GM19328 (cell line): ENCODE measurements around the gene UBTD2.
"Not testable (repeated sequence)": the region's sequence is repeated elsewhere in the genome, so short reads cannot be mapped to it uniquely, and the experiment has no call there.

Experiments used
- ATAC-seq: cut with Tn5 transposase; IDR thresholded peaks from one replicate; pipeline ENCODE4 v1.9.1; 2021; ENCODE audit warnings: mild to moderate bottlenecking, moderate library complexity; ENCODE audit not compliant: unreplicated experiment

Gene UBTD2

DNA sequence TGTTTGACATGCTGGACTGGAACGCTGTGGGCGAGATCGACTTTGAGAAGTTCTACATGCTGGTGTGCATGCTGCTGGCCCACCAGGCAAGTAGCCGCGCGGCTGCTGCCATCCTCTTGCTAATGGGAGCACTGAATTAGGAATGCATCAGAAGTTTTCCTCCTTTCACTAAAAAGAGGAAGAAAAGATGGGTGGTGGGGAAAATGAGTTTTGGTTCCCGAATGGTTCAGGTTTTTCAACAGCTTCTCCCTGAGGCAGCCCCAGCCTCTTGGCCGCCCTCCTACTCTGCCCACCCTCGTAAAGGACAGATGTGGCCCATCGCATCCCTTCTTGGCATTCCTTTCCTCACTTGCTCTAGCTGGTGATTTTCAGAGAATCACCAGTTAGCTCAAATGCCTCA is 84.1 kb downstream of the UBTD2 start:
- ATAC-seq = no peak

DNA sequence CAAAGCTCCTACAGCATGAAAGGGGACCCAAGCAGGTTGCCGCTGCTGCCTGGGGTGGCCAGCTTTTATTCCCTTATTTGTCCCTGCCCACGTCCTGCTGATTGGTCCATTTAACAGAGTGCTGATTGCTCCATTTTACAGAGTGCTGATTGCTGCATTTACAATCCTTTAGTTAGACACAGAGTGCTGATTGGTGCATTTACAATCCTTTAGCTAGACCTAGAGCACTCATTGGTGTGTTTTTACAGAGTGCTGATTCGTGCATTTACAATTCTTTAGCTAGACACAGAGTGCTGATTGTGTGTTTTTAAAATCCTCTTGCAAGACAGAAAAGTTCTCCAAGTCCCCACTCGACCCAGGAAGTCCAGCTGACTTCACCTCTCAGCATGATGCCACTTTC is 85.8 kb downstream of the UBTD2 start:
- ATAC-seq = not testable (repeated sequence)

DNA sequence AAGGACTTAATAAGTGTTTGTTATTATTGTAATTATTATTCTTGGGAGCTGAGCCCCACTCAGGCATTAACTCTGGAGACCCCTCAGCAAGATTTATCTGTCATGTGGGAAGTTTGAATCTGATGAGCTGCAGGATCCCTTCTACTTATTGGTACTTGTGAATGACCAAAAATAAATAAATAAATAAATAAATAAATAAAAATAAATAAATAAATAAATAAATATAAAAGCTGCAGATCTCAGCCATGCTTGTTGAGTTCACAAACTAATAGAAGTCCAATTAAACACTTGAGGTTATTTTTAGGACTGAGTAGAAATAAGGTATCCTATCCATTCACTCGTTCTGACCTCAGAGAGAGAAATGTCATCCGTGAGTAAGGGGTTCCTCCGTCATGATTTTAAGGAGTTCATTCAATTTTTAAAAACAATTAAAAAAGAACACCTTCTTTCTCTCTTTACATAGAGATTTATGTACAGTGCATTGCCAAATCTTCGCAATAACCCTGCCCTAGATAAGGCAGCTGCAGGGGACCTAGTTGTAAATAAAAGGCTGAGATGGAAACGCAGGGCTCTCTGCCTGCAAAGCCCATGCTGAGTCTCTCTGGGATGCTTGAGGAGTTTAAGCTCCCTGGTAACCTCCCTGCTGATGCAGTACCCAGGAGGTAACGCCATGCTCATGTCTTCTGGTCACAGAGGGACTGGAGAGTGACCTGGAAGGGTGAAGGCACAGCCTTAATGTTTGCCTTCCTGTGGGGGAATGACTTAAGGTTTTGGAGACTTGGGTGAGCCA is 88.4 kb downstream of the UBTD2 start:
- no peak for ATAC-seq

DNA sequence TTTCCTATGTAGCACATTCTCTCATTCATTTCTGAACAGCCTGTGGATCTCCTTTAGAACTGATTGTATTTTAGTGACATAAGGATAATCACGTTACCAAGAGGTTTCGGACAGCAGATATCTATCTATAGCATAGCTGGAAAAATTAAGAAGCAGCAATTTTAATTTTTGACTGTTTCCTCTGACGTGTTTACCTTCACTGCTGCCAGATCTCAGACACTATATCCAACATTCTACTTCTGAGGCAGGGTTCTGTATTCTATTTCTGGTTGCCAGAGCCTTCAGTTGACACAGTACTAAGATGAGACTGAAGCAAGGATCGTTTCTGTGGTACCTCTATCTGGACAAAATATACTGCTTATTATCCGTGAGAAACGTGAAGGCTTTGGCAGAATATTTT is 89.7 kb downstream of the UBTD2 start, which contains the start of gene EFCAB9:
TSS of gene EFCAB9 (plus strand) at position 301 of the 400 bp plus-strand sequence. CDS start at position 302, 1 bp downstream.
- no peak for ATAC-seq

DNA sequence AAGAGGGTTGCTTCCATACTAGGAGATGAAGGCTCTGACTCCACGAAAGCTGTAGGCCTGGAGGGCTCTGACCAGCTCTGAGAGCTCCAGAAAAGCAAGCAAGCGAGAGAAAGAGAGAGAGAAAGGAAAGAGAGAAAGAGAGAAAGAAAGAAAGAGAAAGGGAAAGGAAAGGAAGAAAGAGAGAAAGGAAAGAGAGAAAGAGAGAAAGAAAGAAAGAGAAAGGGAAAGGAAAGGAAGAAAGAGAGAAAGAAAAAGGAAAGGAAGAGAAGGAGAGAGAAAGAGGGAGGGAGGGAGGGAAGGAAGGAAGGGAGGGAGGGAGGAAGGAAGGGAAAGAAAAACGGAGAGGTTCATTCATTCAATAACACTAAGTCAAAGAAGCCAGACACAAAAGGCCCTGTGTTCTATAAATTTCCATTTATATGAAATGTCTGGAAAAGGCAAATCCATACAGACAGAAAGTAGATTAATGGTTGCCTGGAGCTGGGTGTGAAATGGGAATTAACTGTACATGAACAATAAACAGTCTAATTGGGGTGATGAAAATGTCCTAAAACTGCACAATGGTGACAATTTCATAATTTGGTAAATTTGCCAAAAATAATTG is 93.8 kb downstream of the UBTD2 start:
- no peak for ATAC-seq

DNA sequence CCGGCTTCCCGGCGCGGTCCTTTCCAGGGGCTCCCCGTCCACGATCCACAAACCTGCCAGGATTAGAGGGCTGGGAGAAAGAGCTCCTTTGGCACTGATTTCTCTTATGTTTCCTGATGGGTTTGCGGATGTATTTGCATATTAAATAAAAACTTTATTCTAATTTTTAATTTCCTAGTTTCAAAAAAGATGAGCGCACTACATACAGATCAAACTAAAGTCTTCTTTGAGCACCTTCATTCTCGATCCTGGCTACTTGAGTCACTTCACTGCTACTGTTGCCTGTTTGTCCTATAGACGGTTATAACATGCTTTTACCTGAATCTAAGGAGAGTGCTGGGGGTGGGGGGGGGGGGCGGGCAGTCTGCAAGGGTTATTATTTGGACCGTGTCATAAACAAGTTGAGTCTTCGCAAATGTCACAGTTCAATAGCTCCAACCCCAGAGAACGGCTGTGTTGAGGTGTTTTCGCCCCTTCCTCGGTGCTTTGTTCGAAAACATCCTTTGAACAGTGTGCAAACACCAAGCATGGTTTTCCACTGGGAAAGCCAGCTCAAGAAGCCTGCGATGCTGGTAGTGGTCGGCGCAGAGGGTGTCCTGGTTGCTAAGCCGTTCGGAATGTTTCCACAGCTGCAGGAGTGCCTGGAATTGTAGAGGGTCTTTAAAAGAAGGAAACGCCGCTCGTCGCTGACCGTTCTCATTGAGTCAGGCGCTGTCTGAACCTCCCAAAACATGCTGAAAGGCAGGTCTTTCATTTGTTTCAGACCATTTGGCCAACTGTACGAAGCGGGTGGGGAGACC is 94.5 kb downstream of the UBTD2 start:
- no peak for ATAC-seq

DNA sequence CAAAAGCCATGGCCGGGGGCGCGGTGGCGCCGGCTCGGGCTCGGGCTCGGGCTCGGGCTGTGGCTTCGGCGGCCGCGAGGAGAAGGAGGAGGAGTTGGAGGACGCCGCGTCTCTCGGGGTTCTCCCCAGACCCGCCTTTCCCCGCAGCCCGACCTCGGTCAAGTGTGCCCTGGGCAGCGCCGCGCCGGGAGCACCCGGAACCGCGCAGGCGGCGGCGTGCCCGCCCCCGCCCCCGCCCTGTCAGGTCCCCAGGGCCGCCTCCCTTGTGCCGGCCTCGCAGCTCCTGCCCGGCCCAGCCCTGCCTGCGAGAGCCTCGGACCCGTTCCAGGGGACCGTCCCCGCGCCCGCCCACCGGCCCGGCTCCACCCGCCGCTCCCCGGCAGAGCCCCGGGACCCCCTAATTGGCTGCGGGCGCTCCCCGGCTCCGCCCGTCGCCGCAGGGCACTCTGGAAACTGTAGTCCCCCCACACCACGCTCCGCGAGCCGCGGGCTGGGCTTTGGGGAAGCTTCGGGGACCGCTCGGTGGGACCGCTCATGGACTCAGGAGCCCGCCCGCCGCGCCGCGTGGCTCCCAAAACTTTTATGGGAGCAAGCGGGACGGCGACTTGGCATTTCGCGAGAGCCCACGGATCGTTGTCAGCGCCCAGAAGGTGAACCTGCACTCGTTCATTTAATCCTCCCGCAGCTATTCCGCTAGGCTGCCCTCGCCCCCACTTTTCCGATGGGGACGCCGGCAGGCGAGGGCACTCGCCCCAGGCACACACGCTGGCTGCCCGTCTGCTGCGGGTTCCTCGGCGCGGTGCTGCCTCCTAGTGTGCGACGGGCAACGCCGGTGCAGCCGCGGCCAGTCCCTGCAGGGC is 95.3 kb downstream of the UBTD2 start, which contains the start of gene STK10:
TSS of gene STK10 (minus strand) at position 192 of the 860 bp plus-strand sequence. CDS start at position 10, 182 bp downstream.
- peak; percentile 72 for ATAC-seq

DNA sequence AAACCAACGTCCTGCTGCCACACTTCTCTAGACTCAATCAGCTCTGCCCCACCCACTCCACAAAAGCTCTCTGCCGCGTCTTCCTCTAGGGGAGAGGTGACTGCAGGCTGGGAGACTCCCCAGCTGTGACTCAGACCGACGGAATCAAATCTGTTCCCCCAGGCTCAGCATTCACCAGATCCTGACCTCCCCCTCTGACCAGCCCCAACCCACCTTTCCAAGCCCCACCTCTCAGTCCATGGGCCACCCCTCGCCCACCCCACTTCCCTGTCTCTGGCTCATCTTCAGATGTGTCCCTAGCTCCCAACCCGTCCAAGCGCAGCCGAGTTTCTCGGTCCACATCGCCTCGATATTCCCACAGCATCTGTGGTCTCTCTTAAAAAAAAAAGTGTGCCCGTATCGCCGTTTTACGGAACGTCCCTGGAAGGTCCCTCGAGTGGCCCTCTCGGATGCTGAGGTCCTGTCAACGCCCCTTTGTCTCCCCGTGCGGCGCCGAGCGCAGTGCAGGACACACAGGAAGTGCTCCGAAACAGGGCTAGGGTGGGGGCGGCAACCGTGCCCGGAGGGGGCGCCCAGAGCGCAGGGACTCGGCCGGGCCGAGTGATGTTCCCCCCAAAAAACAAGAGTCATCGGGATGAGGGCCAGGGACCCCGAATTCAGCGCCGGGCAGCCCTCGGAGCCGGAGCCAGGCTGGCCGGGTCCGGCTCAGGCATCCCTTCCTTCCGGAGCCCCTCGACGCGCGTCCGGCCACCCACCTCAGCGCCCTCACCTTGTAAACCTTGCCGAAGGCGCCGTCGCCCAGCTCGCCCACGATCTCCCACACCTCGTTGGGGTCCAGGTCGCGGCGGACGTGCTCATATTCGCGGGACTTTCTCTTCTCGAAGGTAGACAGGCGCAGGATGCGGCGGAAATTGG is 96.2 kb downstream of the UBTD2 start:
- no peak for ATAC-seq

DNA sequence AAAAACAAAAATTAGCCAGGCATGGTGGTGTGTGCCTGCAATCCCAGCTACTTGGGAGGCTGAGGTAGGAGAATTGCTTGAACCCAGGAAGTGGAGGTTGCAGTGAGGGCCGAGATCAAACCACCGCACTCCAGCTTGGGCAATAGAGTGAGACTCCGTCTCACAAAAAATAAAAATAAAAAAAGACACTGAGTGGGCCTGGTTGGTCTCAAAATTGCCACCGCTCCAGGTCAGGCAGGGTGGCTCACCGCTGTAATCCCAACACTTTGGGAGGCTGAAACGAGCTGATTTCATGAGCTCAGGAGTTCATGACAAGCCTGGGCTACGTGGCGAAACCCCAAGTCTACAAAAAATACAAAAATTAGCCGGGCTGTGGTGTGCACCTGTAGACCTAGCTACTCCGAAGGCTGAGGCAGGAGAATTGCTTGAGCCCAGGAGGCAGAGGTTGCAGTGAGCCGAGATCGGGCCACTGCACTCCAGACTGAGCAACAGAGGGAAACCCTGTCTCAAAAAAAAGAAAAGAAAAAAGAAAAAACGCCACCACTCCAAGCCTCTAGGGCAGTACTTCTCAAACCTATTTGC is 97.4 kb downstream of the UBTD2 start:
- no peak for ATAC-seq

DNA sequence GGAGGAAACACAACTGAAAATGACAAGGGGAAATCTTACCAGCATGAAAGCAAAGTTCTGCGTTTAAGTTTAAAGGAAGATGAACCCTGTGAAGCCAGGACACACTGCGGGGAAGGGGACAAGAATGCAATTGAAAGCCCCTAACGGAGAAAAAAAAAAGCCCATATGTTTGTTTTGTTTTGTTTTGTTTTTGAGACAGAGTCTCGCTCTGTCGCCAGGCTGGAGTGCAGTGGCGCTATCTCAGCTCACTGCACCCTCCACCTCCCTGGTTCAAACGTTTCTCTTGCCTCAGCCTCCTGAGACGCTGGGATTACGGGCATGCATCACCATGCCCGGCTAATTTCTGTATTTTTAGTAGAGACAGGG is 98.5 kb downstream of the UBTD2 start:
- no peak for ATAC-seq

DNA sequence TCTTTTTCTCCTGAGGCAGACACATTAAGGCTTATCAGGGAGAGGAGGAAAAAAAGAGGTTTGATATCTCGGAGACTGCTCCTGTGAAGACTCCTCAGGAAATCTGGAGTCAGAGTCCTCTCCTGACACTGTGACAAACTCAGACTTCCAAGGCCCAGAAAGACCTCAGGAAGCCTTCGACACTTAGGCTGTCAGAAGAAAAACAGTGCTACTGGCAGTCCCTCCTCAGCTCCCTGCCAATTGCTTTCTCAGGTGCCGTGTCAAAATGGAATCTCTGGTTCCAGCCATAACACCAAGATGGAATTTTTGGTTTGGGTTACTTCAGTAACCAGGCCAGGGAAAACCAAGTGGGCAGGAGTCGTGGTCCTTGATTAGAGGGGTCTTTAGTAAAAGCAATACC is 99.7 kb downstream of the UBTD2 start:
- ATAC-seq = no peak

DNA sequence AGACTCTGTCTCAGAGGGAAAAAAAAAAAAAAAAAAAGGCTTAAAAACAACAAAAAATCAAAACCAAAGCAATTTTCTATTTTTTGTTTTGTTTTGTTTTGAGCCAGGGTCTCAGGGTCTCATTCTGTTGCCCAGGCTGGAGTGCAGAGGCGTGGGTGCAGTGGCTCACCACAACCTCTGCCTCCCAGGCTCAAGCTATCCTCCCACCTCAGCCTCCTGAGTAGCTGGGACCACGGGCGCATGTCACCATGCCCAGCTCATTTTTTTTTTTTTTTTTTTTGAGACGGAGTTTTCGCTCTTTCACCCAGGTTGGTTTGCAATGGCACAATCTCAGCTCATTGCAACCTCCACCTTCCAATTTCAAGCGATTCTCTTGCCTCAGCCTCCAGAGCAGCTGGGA is 101.3 kb downstream of the UBTD2 start:
- no peak for ATAC-seq

DNA sequence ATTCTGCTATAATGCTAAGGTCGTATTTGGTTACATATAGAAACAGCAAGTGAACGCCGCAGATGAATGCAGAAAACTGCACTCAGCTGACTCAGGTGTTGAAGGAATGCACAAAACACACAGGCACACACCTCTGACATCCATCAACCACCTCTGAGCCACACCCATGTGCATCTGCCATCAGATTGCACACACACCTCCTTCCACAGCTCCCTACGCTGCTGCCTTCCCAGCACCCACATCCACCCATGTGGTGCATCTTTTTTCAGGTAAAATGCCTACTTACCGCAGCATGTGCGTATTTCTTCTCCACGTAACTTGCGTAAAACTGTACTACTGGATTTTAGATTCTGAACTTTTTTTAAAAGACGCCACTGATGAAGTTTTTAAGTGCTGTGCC is 102.6 kb downstream of the UBTD2 start:
- ATAC-seq = no peak

DNA sequence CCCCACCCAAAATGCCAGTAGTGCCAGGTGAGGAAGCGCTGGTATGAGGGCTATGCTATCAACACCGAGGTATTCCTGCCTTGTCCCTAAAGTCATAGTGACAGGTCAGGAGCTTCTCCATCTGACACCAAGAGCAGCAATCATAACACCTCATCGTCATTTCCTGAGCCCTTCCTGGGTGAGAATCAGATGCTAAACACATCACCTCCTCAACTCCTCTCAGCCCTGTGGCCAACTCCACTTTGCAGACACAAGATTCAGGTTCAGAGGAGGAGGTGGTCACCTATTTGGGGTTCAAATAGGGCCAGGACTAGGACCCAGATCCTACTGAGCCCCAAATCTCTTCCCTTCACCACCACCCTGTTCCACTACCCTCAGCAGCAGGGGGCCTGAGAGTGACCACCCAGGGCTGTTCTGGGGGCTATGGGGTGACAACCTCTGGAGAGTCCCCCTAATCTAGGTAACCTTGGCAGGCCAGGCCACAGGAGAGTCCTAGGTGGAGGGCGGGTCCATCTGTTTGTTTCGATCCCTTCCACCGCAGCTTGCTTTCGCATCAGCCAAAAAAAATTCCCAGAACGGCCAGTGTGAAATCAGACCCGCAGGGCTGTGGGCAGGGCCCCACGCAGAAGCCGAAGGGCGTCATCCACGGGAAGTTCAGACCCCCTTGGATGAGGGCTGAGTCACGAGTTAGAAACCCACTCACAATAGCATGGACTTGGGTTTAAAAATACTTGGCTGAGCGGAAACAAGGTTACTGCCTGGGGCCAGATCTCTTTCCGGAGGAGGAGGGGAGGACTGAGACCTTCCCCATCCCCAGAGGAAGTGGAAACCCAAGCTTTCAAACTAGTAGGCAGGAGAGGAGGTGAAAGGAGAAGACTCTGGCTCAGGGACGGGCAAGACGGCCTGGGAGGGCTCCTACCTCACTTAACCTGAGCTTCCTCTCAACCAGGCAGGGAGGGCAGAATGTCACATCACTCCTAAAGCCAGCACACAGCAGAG is 104.3 kb downstream of the UBTD2 start:
- ATAC-seq = no peak

DNA sequence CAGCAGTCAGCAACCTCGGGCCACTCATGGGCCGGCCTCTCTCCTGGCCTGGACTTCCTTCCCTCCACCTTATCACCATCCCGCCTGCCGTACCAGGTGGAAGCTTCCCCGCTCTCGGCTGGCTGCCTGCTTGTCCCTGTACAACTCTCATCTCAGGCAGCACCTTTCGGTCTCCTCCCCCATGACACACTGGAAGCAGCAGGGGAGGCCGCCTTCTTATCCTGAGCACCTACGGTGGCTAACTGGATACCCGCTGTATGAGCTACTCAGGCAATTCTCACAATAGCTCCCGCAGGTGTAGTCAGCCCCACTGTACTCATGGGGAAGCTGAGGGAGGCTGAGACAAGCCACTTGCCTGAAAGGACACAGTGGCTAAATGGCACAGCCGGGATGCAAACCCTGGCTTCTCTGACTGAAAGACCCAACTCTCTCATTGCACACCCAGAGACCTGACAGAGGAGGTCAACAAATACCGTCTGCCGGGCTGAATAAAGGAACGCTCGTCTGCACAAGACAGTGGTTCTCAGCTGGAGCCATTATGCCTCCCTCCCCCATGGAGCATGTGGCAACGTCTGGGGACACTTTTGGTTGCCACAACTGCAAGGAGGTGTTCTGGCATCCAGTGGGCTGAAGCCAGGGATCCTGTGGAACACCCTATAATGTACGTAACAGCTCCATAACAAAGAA is 105.1 kb downstream of the UBTD2 start:
- no peak for ATAC-seq

DNA sequence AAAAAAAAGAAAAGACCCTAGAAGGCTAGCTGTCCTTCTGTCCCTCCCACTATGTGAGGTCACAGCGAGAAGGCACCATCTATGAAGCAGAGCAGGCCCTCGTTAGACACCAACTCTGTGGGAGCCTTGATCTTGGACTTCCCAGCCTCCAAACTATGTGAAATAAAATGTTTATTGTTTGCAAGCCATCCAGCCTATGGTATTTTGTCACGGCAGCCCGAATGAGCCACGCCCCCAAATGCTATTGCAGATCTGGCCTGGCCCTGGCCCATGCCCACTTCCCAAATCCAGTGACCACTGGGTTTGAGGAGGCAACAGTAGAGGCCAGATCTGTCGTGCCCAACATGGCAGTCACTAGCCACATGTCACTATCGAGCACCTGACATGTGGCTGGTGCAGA is 106.4 kb downstream of the UBTD2 start:
- ATAC-seq = no peak

DNA sequence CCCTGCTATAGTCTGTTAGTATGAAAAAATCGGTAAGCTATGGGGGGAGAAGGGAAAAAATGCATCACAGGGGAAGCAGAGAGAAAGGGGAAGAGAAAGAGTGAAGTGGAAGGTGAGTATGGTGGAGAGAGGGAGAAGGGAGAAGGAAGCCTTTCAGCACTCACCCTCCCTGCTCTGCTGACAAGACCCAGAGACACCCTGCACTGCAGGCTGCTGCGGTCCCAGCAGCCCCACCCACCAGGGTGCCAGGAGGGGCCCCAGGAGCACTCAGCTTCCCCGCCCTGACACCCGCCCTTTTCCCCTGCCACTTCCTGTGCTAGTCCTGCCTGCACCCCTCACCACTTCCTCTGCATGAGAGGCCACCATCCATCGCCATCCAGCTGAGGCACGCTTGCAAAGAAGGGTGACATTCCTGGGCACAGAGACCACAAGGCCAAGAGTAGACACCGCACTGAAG is 108.3 kb downstream of the UBTD2 start:
- ATAC-seq = peak; percentile 68
